ENCODE measurements around the gene LIPA. TPM values are rescaled to one million over a fixed set of nuclear protein-coding genes. Genes with fewer than 3 reads are reported as not detected.

Gene LIPA
- polyA plus RNA-seq, 1 donor (not counting 4 experiments of a cell fraction or from before 2014, with no cell fraction given): 156 TPM

DNA sequence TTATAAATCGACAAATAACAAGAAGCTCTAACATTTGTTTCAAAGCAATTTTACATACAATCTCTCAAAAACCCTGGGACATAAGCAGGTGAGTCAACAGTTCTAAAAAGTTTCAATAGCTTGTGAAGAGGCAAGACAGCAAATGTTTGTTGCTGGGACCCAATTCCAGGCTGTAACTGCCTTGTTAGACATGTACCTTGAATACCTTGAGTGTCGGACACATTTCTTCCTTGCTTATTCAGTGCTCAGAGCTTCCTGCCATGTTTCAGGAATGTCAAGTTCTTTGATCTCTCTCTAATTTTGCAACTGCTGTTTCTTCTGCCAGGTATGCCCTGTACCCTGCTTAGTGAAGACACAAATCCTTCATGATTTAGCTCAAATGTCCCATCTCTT lies 49.5 kb downstream of the LIPA start:
- no peak overlapping the region for H3K9ac ChIP-seq (ENCODE audit: control insufficient read depth, extremely low read depth, insufficient read depth, low read length)
- no peak overlapping the region for H3K27ac ChIP-seq (ENCODE audit: control insufficient read depth, insufficient read depth, low read length)
- no peaks in the 10 kb centered on the region for H3K9me1 ChIP-seq (ENCODE audit: control insufficient read depth, extremely low read depth, insufficient read depth, low read length)
- no peaks in the 10 kb centered on the region for H4K20me1 ChIP-seq (ENCODE audit: control insufficient read depth, extremely low read depth, insufficient read depth, low read length)
- H3K79me2 ChIP-seq (ENCODE audit: control insufficient read depth, insufficient read depth, low read length): no peaks in the 10 kb centered on the region
- DNase-seq (ENCODE audit: low read depth, low spot score) (no peak), FAIRE-seq (no peak)
- H2AFZ ChIP-seq (ENCODE audit: control insufficient read depth, low read length): no peak overlapping the region
- H3K36me3 ChIP-seq (ENCODE audit: control insufficient read depth in 2 of 2, extremely low read depth in 1 of 2, insufficient read depth in 2 of 2, low read length in 2 of 2): no peaks in the 10 kb centered on the region
- H3K27me3 ChIP-seq (ENCODE audit: control insufficient read depth, extremely low read depth, insufficient read depth, low read length): peaks cover 13% of the 10 kb centered on the region
- TF ChIP-seq EZH2 (IDR thresholded peaks at IDR 0.05; ENCODE audit: low read length) (no peak), CTCF (optimal IDR thresholded peaks at IDR 0.05 in 1 of 3, IDR thresholded peaks at IDR 0.05 in 1 of 3, conservative IDR thresholded peaks at IDR 0.05 in 1 of 3; ENCODE audit: extremely low read depth in 1 of 3, insufficient read depth in 2 of 3, low read length in 3 of 3) (no peak)
- H3K4me1 ChIP-seq (ENCODE audit: control insufficient read depth, extremely low read depth, insufficient read depth, low read length): peaks cover 17% of the 10 kb centered on the region
- no peaks in the 10 kb centered on the region for H3K9me3 ChIP-seq (ENCODE audit: control insufficient read depth, low read depth, low read length)
- peak overlapping the region; percentile 57 for H3K4me2 ChIP-seq (ENCODE audit: control insufficient read depth, extremely low read depth, insufficient read depth, low read depth, low read length)
- dilution Hi-C loops (cut with MboI; ENCODE audit: extremely low pct_ligation_motif_present, low sequenced_read_pairs): no loop called here
- H3K4me3 ChIP-seq (ENCODE audit: control insufficient read depth in 2 of 3, extremely low read depth in 1 of 3, insufficient read depth in 2 of 3, low read depth in 1 of 3, low read length in 3 of 3): no peak overlapping the region

- H4K20me1 ChIP-seq (ENCODE audit: control insufficient read depth, extremely low read depth, insufficient read depth, low read length): no peaks in the 10 kb centered on the region
- dilution Hi-C loops (cut with MboI; ENCODE audit: extremely low pct_ligation_motif_present, low sequenced_read_pairs): no loop called here
- no peaks in the 10 kb centered on the region for H3K9me3 ChIP-seq (ENCODE audit: control insufficient read depth, low read depth, low read length)
- no peak for DNase-seq (ENCODE audit: low read depth, low spot score)
- peaks cover 12% of the 10 kb centered on the region for H3K4me1 ChIP-seq (ENCODE audit: control insufficient read depth, extremely low read depth, insufficient read depth, low read length)
- H3K27me3 ChIP-seq (ENCODE audit: control insufficient read depth, extremely low read depth, insufficient read depth, low read length): peaks cover 7% of the 10 kb centered on the region
- no peaks in the 10 kb centered on the region for H3K79me2 ChIP-seq (ENCODE audit: control insufficient read depth, insufficient read depth, low read length)
- H3K9ac ChIP-seq (ENCODE audit: control insufficient read depth, extremely low read depth, insufficient read depth, low read length): no peak overlapping the region
- H3K27ac ChIP-seq (ENCODE audit: control insufficient read depth, insufficient read depth, low read length): no peak overlapping the region
- no peak overlapping the region for H2AFZ ChIP-seq (ENCODE audit: control insufficient read depth, low read length)
- no peaks in the 10 kb centered on the region for H3K9me1 ChIP-seq (ENCODE audit: control insufficient read depth, extremely low read depth, insufficient read depth, low read length)
- TF ChIP-seq CTCF (optimal IDR thresholded peaks at IDR 0.05 in 1 of 3, IDR thresholded peaks at IDR 0.05 in 1 of 3, conservative IDR thresholded peaks at IDR 0.05 in 1 of 3; ENCODE audit: extremely low read depth in 1 of 3, insufficient read depth in 2 of 3, low read length in 3 of 3): no peak
- no peak for TF ChIP-seq EZH2 (IDR thresholded peaks at IDR 0.05; ENCODE audit: low read length)
- no peak overlapping the region for H3K4me3 ChIP-seq (ENCODE audit: control insufficient read depth in 2 of 3, extremely low read depth in 1 of 3, insufficient read depth in 2 of 3, low read depth in 1 of 3, low read length in 3 of 3)
- H3K4me2 ChIP-seq (ENCODE audit: control insufficient read depth, extremely low read depth, insufficient read depth, low read depth, low read length): peak overlapping the region; percentile 57
- no peaks in the 10 kb centered on the region for H3K36me3 ChIP-seq (ENCODE audit: control insufficient read depth in 2 of 2, extremely low read depth in 1 of 2, insufficient read depth in 2 of 2, low read length in 2 of 2)
- FAIRE-seq: peak; percentile 73
Observed at GRCh38 chr10:89201345-89202032, 50.1 kb downstream of the LIPA start.
